Thymus (tissue), 11 donors: Measurements from ENCODE around the gene COL24A1. TPM values are rescaled to one million over a fixed set of nuclear protein-coding genes. Genes with fewer than 3 reads are reported as not detected.
"Not testable (repeated sequence)": the region's sequence is repeated elsewhere in the genome, so short reads cannot be mapped to it uniquely, and the experiment has no call there.

Experiments used
- DNase-seq, 9 donors: peaks; one replicate each; pipeline ENCODE4 v3.0.0-alpha.2; 2013; ENCODE audit warnings: low spot score in 9 of 9, low read depth in 6 of 9, missing footprints in 1 of 9
- H3K27ac ChIP-seq, 2 donors: one replicate each; pipeline ENCODE4 v1.5.1; 2013; ENCODE audit warnings: control low read depth in 1 of 2, low read depth in 1 of 2, low read length in 1 of 2, mild to moderate bottlenecking in 1 of 2, moderate library complexity in 1 of 2
- H3K27me3 ChIP-seq, 2 donors: one replicate each; pipeline ENCODE4 v1.5.1; 2013; ENCODE audit warnings: low read length in 1 of 2; ENCODE audit not compliant: control insufficient read depth in 2 of 2, insufficient read depth in 1 of 2
- H3K36me3 ChIP-seq, 2 donors: one replicate each; pipeline ENCODE4 v1.5.1; 2013; ENCODE audit warnings: low read length in 1 of 2, mild to moderate bottlenecking in 1 of 2, moderate library complexity in 1 of 2; ENCODE audit not compliant: control insufficient read depth in 2 of 2, insufficient read depth in 2 of 2
- H3K4me1 ChIP-seq, 2 donors: one replicate each; pipeline ENCODE4 v1.5.1; 2013; ENCODE audit warnings: low read length in 2 of 2; ENCODE audit not compliant: control insufficient read depth in 2 of 2, insufficient read depth in 2 of 2
- H3K4me3 ChIP-seq, 2 donors: one replicate each; pipeline ENCODE4 v1.5.1; 2013; ENCODE audit warnings: low read length in 2 of 2, control low read depth in 1 of 2, mild to moderate bottlenecking in 1 of 2
- H3K9me3 ChIP-seq, 2 donors: one replicate each; pipeline ENCODE4 v1.5.1; 2013; ENCODE audit warnings: low read length in 1 of 2, mild to moderate bottlenecking in 1 of 2; ENCODE audit not compliant: control insufficient read depth in 2 of 2, insufficient read depth in 1 of 2
- whole genome bisulfite sequencing: extraction: QIAGEN DNeasy Blood & Tissue Kit; methylation state at CpG from one replicate; pipeline ENCODE4 v1.1.7; 2013; 5-methylcytosine and 5-hydroxymethylcytosine counted together
- polyA plus RNA-seq: library from polyadenylated mRNA; stranded (reverse); fragments of 200-250 nt; gene quantifications from one replicate; pipeline ENCODE4 v1.2.3, GENCODE V29; 2013
- total RNA-seq: library from RNA; stranded (reverse); fragments of 120-200 nt; gene quantifications from one replicate; pipeline ENCODE4 v1.2.4, GENCODE V29; 2013
- donor health status: healthy.

COL24A1 gene
- total and polyA plus RNA-seq, 2 donors, result 0.33 to 1.3 TPM

GRCh38 chr1:86071870-86072269, 84.7 kb downstream of the COL24A1 start:
- not testable (repeated sequence) for H3K27me3 ChIP-seq, H3K9me3 ChIP-seq, H3K27ac ChIP-seq, H3K4me1 ChIP-seq, DNase-seq, H3K36me3 ChIP-seq, H3K4me3 ChIP-seq
- WGBS, result 94% methylated on average over 6 of the region's 6 CpGs

- Histone ChIP-seq H3K27me3 (no peaks in the 10 kb centered on the region), H3K4me1 (no peaks in the 10 kb centered on the region), H3K9me3 (no peaks in the 10 kb centered on the region), H3K36me3 (no peaks in the 10 kb centered on the region), H3K4me3 (no peak overlapping the region), H3K27ac (no peak overlapping the region)
- peak in 1 of 9 donors; percentile 8 for DNase-seq
- WGBS, result 91% methylated on average over 2 of the region's 2 CpGs
Observed at GRCh38 chr1:86069757-86070145, 86.8 kb downstream of the COL24A1 start.

- no peak overlapping the region for H3K4me3 ChIP-seq
- no peak overlapping the region for H3K27ac ChIP-seq
- H3K27me3 ChIP-seq, result no peaks in the 10 kb centered on the region
- H3K9me3 ChIP-seq, result no peaks in the 10 kb centered on the region
- WGBS, result 76% methylated on average over 3 of the region's 3 CpGs
- no peak for DNase-seq
- no peaks in the 10 kb centered on the region for H3K36me3 ChIP-seq
- H3K4me1 ChIP-seq, result no peaks in the 10 kb centered on the region
Observed at GRCh38 chr1:86068841-86069756, 87.5 kb downstream of the COL24A1 start.

GRCh38 chr1:86068271-86068721, 88.3 kb downstream of the COL24A1 start:
- no peaks in the 10 kb centered on the region for H3K27me3 ChIP-seq
- DNase-seq, result no peak
- no peaks in the 10 kb centered on the region for H3K4me1 ChIP-seq
- no peaks in the 10 kb centered on the region for H3K36me3 ChIP-seq
- no peaks in the 10 kb centered on the region for H3K9me3 ChIP-seq
- H3K27ac ChIP-seq, result no peak overlapping the region
- no peak overlapping the region for H3K4me3 ChIP-seq
- 93% methylated on average over 3 of the region's 3 CpGs for WGBS

GRCh38 chr1:86067626-86068025, 88.9 kb downstream of the COL24A1 start:
- no peaks in the 10 kb centered on the region for H3K36me3 ChIP-seq
- H3K4me3 ChIP-seq, result no peak overlapping the region
- no peaks in the 10 kb centered on the region for H3K4me1 ChIP-seq
- no peak for DNase-seq
- no peaks in the 10 kb centered on the region for H3K9me3 ChIP-seq
- no peak overlapping the region for H3K27ac ChIP-seq
- no peaks in the 10 kb centered on the region for H3K27me3 ChIP-seq

GRCh38 chr1:86064899-86065298, 91.7 kb downstream of the COL24A1 start:
- Histone ChIP-seq H3K27ac (no peak overlapping the region), H3K9me3 (no peaks in the 10 kb centered on the region), H3K4me3 (no peak overlapping the region), H3K4me1 (no peaks in the 10 kb centered on the region), H3K36me3 (no peaks in the 10 kb centered on the region), H3K27me3 (no peaks in the 10 kb centered on the region)
- WGBS, result 97% methylated on average over 1 of the region's 1 CpG
- DNase-seq, result no peak

GRCh38 chr1:86063721-86064120, 92.9 kb downstream of the COL24A1 start:
- WGBS, result 95% methylated on average over 1 of the region's 1 CpG
- no peaks in the 10 kb centered on the region for H3K36me3 ChIP-seq
- H3K4me3 ChIP-seq, result no peak overlapping the region
- no peak overlapping the region for H3K27ac ChIP-seq
- no peaks in the 10 kb centered on the region for H3K27me3 ChIP-seq
- no peak for DNase-seq
- H3K4me1 ChIP-seq, result no peaks in the 10 kb centered on the region
- H3K9me3 ChIP-seq, result no peaks in the 10 kb centered on the region

GRCh38 chr1:86062453-86062852, 94.1 kb downstream of the COL24A1 start:
- Histone ChIP-seq H3K36me3 (no peaks in the 10 kb centered on the region), H3K9me3 (no peaks in the 10 kb centered on the region), H3K27ac (no peak overlapping the region), H3K27me3 (no peaks in the 10 kb centered on the region), H3K4me1 (no peaks in the 10 kb centered on the region), H3K4me3 (no peak overlapping the region)
- no peak for DNase-seq
- 92% methylated on average over 3 of the region's 3 CpGs for WGBS

- no peak overlapping the region for H3K4me3 ChIP-seq
- H3K36me3 ChIP-seq, result no peaks in the 10 kb centered on the region
- H3K4me1 ChIP-seq, result no peaks in the 10 kb centered on the region
- 90% methylated on average over 2 of the region's 2 CpGs for WGBS
- no peak for DNase-seq
- no peaks in the 10 kb centered on the region for H3K9me3 ChIP-seq
- no peaks in the 10 kb centered on the region for H3K27me3 ChIP-seq
- H3K27ac ChIP-seq, result no peak overlapping the region
Observed at GRCh38 chr1:86061551-86061990, 95.0 kb downstream of the COL24A1 start.
